K562 (cell line): ENCODE data around the gene ACSS1. TPM values are rescaled to one million over a fixed set of nuclear protein-coding genes. Genes with fewer than 3 reads are reported as not detected.

Source experiments
- BHLHE40 ChIP-seq: IDR thresholded peaks from 2 replicates; pipeline ENCODE4 v1.6.1; 2011; ENCODE audit warnings: low read length, improper control_type of control experiment
- CCAR2 ChIP-seq: fragments of 200-400 bp; formaldehyde crosslinking; IDR thresholded peaks from 2 replicates; pipeline ENCODE4 v1.6.1; 2017; ENCODE audit warnings: mild to moderate bottlenecking, low read depth, low read length
- MAFK ChIP-seq: IDR thresholded peaks from 2 replicates; pipeline ENCODE4 v1.6.1; 2011; ENCODE audit warnings: low read length, improper control_type of control experiment
- MNT ChIP-seq, 2 experiments: fragments of 450-650 bp; conservative IDR thresholded peaks; 2 replicates each; pipeline ENCODE4 v1.6.1; 2017; ENCODE audit warnings: mild to moderate bottlenecking in 2 of 2, moderate library complexity in 2 of 2
- SAP30 ChIP-seq: fragments of 200-600 bp; sonication (generic); IDR thresholded peaks from 2 replicates; pipeline ENCODE4 v1.6.1; 2012; ENCODE audit warnings: borderline replicate concordance, low read depth, mild to moderate bottlenecking, moderate library complexity, low read length, control low read depth, inconsistent platforms; ENCODE audit not compliant: insufficient read depth, poor library complexity, severe bottlenecking
- XRCC3 ChIP-seq: fragments of 450-650 bp; IDR thresholded peaks from 2 replicates; pipeline ENCODE4 v1.6.1; 2017; ENCODE audit warnings: mild to moderate bottlenecking, moderate library complexity
- ZNF395 ChIP-seq: fragments of 200-800 bp; sonication (Bioruptor generic); IDR thresholded peaks from 2 replicates; pipeline ENCODE4 v1.6.1; 2017; ENCODE audit warnings: missing genetic modification characterization, missing compliant biosample characterization
- polyA plus RNA-seq, 8 experiments: library from polyadenylated mRNA; depleted of rRNA in 4 of 8; stranded (reverse) in 5 of 8; unstranded in 3 of 8; fragments of >200 nt; fragmentation: Nextera tagmentation in 2 of 8; fragmentation: Illumina TruSeq in 1 of 8; extraction: Ambion mirVana in 2 of 8; extraction: Trizol in 1 of 8; gene quantifications; 2 replicates each; pipeline versions ENCODE4 v1.2.1 to v1.2.3, GENCODE V29; 2011 to 2014; ENCODE audit warnings: inconsistent platforms in 1 of 8, missing spikeins in 1 of 8
- total RNA-seq, 7 experiments: library from RNA; depleted of rRNA in 6 of 7; stranded (reverse); fragments of >200 nt in 6 of 7; fragmentation: Illumina TruSeq in 2 of 7; extraction: Trizol in 2 of 7; gene quantifications; 2 replicates each; pipeline versions ENCODE4 v1.2.1 to v1.2.3, GENCODE V29; 2011 to 2021; ENCODE audit warnings: low replicate concordance in 1 of 7

ACSS1 gene
- total and polyA plus RNA-seq, 9 of the 15 experiments (the other 6 are each of a cell fraction or from before 2014, with no cell fraction given), result 0.07 to 2.1 (median 0.27) TPM; not detected in 3

GRCh38 chr20:25042531-25043498, 15.1 kb downstream of the ACSS1 start (continued):
- no peak for TF ChIP-seq BHLHE40
- TF ChIP-seq MNT (conservative IDR thresholded peaks at IDR 0.05), result no peak
- no peak for TF ChIP-seq XRCC3
- TF ChIP-seq CCAR2, result no peak
- TF ChIP-seq MAFK, result no peak
- no peak for TF ChIP-seq SAP30
- TF ChIP-seq ZNF395 (CRISPR knock-in tag), result no peak
